Measurements from ENCODE around the gene EMC6. TPM values are rescaled to one million over a fixed set of nuclear protein-coding genes. Genes with fewer than 3 reads are reported as not detected.
A peak's percentile ranks its signal among the peaks of the same experiment; 100 is the strongest.

The EMC6 gene
- total and polyA plus RNA-seq, 2 of the 13 experiments (the other 11 are each of a cell fraction or from before 2014, with no cell fraction given) = 45.1 to 47.7 TPM

DNA sequence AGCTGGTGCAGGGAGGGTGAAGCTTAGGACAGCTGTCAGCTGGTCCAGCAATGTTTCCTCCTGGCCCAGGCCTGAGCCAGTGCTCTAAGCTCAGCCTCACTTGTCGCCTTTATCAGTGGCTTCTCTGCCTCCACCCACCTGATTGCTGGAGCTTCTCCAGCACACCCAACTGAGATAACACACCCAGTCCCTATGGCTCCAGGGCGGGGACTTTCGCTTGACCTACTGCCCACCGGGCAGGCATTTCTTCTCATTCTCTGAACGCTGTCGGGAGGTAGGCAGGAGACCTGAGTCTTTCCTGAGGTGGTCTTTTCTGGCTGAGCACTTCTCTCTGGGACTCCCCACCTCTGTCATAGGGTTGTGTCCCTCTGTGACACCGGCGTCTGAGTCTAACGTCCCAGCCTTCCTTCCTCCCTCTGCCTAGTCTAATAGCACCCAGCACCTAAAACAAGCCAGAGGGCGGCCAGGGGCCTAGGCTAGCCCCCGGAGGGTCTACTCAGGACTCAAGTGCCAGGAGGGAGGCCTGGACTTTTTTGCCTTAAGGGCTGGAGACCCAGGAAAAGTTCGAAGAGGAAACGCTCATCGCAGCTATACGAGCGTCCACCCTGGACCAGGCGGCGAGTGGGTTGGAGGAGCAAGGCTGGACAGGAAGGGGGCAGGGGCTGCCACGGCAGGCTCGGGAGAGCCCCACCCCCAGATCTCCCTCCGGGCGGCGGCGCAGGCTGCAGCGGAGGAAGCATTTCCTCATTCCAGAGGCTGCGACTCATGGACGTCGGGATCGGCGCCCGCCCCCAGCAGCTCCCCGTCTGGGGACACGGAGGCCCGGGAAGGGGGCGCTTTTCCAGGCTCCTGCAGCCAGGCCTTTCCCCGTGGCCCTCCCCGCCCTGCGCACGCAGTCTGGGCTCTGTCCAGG, 990 bp upstream of the EMC6 start (continued):
- TF ChIP-seq NPAS2 (CRISPR knock-in tag; IDR thresholded peaks at IDR 0.05; ENCODE audit: borderline replicate concordance) = no peak
- TF ChIP-seq DNMT3B (CRISPR knock-in tag; conservative IDR thresholded peaks at IDR 0.05) = no peak
- no peak for TF ChIP-seq ZNF234 (CRISPR knock-in tag; conservative IDR thresholded peaks at IDR 0.05)
- TF ChIP-seq ZMYM4 (CRISPR knock-in tag; IDR thresholded peaks at IDR 0.05) = peak; percentile 24; the same call in 1 of the 2 replicates
- TF ChIP-seq SNAPC2 (CRISPR knock-in tag; IDR thresholded peaks at IDR 0.05) = no peak
- TF ChIP-seq PREB (CRISPR knock-in tag; IDR thresholded peaks at IDR 0.05) = no peak
- no peak for TF ChIP-seq SMARCE1 (IDR thresholded peaks at IDR 0.05; ENCODE audit: borderline replicate concordance)
- TF ChIP-seq, protein P1, sequence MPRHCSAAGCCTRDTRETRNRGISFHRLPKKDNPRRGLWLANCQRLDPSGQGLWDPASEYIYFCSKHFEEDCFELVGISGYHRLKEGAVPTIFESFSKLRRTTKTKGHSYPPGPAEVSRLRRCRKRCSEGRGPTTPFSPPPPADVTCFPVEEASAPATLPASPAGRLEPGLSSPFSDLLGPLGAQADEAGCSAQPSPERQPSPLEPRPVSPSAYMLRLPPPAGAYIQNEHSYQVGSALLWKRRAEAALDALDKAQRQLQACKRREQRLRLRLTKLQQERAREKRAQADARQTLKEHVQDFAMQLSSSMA (CRISPR knock-in tag; IDR thresholded peaks at IDR 0.05) = no peak
- TF ChIP-seq ZSCAN12 (CRISPR knock-in tag; IDR thresholded peaks at IDR 0.05) = no peak
- TF ChIP-seq ZNF337 (CRISPR knock-in tag; IDR thresholded peaks at IDR 0.05; ENCODE audit: borderline replicate concordance, low read depth) = no peak; the same call in 1 of the 2 replicates
- no peak; the same call in 1 of the 2 replicates for TF ChIP-seq POGK (CRISPR knock-in tag; conservative IDR thresholded peaks at IDR 0.05)
- no peak for TF ChIP-seq TBP (CRISPR knock-in tag; IDR thresholded peaks at IDR 0.05)
- TF ChIP-seq SOX5 (CRISPR knock-in tag; IDR thresholded peaks at IDR 0.05; ENCODE audit: borderline replicate concordance) = no peak
- TF ChIP-seq SRSF1 (optimal IDR thresholded peaks at IDR 0.05; ENCODE audit: low read depth, low read length) = no peak
- TF ChIP-seq ZNF235 (CRISPR knock-in tag; IDR thresholded peaks at IDR 0.05; ENCODE audit: borderline replicate concordance) = no peak
- TF ChIP-seq SRSF4 (IDR thresholded peaks at IDR 0.05; ENCODE audit: low read depth, low read length, poor library complexity, severe bottlenecking) = no peak
- TF ChIP-seq, protein P2, sequence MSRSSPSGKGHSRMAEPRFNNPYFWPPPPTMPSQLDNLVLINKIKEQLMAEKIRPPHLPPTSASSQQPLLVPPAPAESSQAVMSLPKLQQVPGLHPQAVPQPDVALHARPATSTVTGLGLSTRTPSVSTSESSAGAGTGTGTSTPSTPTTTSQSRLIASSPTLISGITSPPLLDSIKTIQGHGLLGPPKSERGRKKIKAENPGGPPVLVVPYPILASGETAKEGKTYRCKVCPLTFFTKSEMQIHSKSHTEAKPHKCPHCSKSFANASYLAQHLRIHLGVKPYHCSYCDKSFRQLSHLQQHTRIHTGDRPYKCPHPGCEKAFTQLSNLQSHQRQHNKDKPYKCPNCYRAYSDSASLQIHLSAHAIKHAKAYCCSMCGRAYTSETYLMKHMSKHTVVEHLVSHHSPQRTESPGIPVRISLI (CRISPR knock-in tag; IDR thresholded peaks at IDR 0.05; ENCODE audit: borderline replicate concordance) = no peak
- TF ChIP-seq, protein P3, sequence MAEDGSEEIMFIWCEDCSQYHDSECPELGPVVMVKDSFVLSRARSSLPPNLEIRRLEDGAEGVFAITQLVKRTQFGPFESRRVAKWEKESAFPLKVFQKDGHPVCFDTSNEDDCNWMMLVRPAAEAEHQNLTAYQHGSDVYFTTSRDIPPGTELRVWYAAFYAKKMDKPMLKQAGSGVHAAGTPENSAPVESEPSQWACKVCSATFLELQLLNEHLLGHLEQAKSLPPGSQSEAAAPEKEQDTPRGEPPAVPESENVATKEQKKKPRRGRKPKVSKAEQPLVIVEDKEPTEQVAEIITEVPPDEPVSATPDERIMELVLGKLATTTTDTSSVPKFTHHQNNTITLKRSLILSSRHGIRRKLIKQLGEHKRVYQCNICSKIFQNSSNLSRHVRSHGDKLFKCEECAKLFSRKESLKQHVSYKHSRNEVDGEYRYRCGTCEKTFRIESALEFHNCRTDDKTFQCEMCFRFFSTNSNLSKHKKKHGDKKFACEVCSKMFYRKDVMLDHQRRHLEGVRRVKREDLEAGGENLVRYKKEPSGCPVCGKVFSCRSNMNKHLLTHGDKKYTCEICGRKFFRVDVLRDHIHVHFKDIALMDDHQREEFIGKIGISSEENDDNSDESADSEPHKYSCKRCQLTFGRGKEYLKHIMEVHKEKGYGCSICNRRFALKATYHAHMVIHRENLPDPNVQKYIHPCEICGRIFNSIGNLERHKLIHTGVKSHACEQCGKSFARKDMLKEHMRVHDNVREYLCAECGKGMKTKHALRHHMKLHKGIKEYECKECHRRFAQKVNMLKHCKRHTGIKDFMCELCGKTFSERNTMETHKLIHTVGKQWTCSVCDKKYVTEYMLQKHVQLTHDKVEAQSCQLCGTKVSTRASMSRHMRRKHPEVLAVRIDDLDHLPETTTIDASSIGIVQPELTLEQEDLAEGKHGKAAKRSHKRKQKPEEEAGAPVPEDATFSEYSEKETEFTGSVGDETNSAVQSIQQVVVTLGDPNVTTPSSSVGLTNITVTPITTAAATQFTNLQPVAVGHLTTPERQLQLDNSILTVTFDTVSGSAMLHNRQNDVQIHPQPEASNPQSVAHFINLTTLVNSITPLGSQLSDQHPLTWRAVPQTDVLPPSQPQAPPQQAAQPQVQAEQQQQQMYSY (CRISPR knock-in tag; IDR thresholded peaks at IDR 0.05) = no peak
- no peak for TF ChIP-seq ZNF7 (CRISPR knock-in tag; IDR thresholded peaks at IDR 0.05)

All from HepG2 (cell line).